Panc1 (cell line): Measurements from ENCODE around the gene GZMM. TPM values are rescaled to one million over a fixed set of nuclear protein-coding genes. Genes with fewer than 3 reads are reported as not detected.

Experiments
- ATAC-seq: fragments of 200-7000 bp; cut with Tn5 transposase; 2 replicates; pipeline ENCODE4 v1.9.1; 2020; ENCODE audit warnings: mild to moderate bottlenecking, moderate library complexity
- BruUV-seq: library from RNA; stranded (reverse); fragments of 400-500 nt; replicated peaks from 2 replicates; lab custom pipeline; 2021; lab: Mats Ljungman, UMichigan
- CTCF ChIA-PET: fragments of 300-600 bp; sonication (Branson Sonifier 250); formaldehyde crosslinking; loops from one replicate; lab custom pipeline; 2022; ENCODE audit warnings: antibody characterized with exemption; lab: Charles Lee
- POLR2A ChIA-PET: fragments of 300-600 bp; sonication (Branson Sonifier 250); formaldehyde crosslinking; loops from one replicate; lab custom pipeline; 2022; ENCODE audit warnings: antibody characterized with exemption; lab: Charles Lee
- DNase-seq: peaks from one replicate; pipeline ENCODE4 v3.0.0-alpha.2; 2010; ENCODE audit warnings: low read depth, low spot score
- H3K27ac ChIP-seq: 2 replicates; pipeline ENCODE4 v1.5.1; 2011; ENCODE audit warnings: mild to moderate bottlenecking, low read length, inconsistent platforms
- H3K27me3 ChIP-seq: fragments of 200-500 bp; sonication (Bioruptor generic); 2 replicates; pipeline ENCODE4 v1.6.0; 2014; ENCODE audit warnings: low read length, inconsistent platforms; ENCODE audit not compliant: control insufficient read depth, insufficient read depth
- H3K36me3 ChIP-seq: fragments of 200-500 bp; sonication (Bioruptor generic); 2 replicates; pipeline ENCODE4 v1.5.1; 2014; ENCODE audit warnings: inconsistent platforms, mild to moderate bottlenecking, low read length, moderate library complexity; ENCODE audit not compliant: control insufficient read depth, insufficient read depth
- H3K4me1 ChIP-seq: 2 replicates; pipeline ENCODE4 v1.5.1; 2011; ENCODE audit warnings: inconsistent platforms, mild to moderate bottlenecking, low read length, moderate library complexity; ENCODE audit not compliant: control insufficient read depth, insufficient read depth
- H3K4me3 ChIP-seq, 2 experiments: 2 replicates each; pipeline ENCODE4 v1.5.1; 2011 to 2012; ENCODE audit warnings: low read depth in 2 of 2, low read length in 2 of 2, mild to moderate bottlenecking in 2 of 2, inconsistent platforms in 1 of 2, moderate library complexity in 1 of 2
- H3K9me3 ChIP-seq: fragments of 200-500 bp; sonication (Bioruptor generic); 2 replicates; pipeline ENCODE4 v1.5.1; 2014; ENCODE audit warnings: low read depth, mild to moderate bottlenecking, inconsistent platforms, low read length, moderate library complexity; ENCODE audit not compliant: control insufficient read depth, insufficient read depth
- CTCF ChIP-seq: fragments of 450-650 bp; IDR thresholded peaks from 2 replicates; pipeline ENCODE4 v1.5.1; 2017; ENCODE audit warnings: mild to moderate bottlenecking
- POLR2AphosphoS5 ChIP-seq: IDR thresholded peaks from 2 replicates; pipeline ENCODE4 v1.6.1; 2012; ENCODE audit warnings: mild to moderate bottlenecking, low read depth, low read length, moderate library complexity
- REST ChIP-seq, 2 experiments: IDR thresholded peaks; 2 replicates each; pipeline ENCODE4 v1.6.1; 2011 to 2012; ENCODE audit warnings: low read depth in 2 of 2, control low read depth in 1 of 2, low read length in 1 of 2, mild to moderate bottlenecking in 1 of 2, moderate library complexity in 1 of 2; ENCODE audit not compliant: insufficient read depth in 1 of 2
- SIN3A ChIP-seq: IDR thresholded peaks from 2 replicates; pipeline ENCODE4 v1.6.1; 2012; ENCODE audit warnings: low read depth, mild to moderate bottlenecking, low read length, moderate library complexity, borderline replicate concordance; ENCODE audit not compliant: insufficient read depth
- TCF7L2 ChIP-seq: IDR thresholded peaks from 2 replicates; pipeline ENCODE4 v1.6.1; 2011; ENCODE audit warnings: mild to moderate bottlenecking, low read depth, low read length, inconsistent platforms
- in situ Hi-C: cut with HindIII; loops from 2 replicates; pipeline ENCODE4 v1.10.0; 2016; ENCODE audit warnings: low sequenced_read_pairs, low pct_unique_long_range_greater_than_20kb
- intact Hi-C: fragments of 100-400 bp; cut with micrococcal nuclease; formaldehyde crosslinking; loops from one replicate; pipeline ENCODE4 v1.10.0; 2022; ENCODE audit not compliant: unreplicated experiment
- total RNA-seq: library from RNA; stranded (reverse); gene quantifications from one replicate; pipeline ENCODE4 v1.2.1, GENCODE V29; 2021; ENCODE audit not compliant: unreplicated experiment

Gene GZMM
- total RNA-seq, 1 experiment from 2014 or later: 0.69 TPM

GRCh38 chr19:580274-580835 is 36.5 kb downstream of the GZMM start:
- in situ Hi-C loops: no loop called here
- Histone ChIP-seq H3K9me3 (no peaks in the 10 kb centered on the region), H3K27ac (no peak overlapping the region), H3K4me3 (no peak overlapping the region), H3K4me1 (peaks cover 28% of the 10 kb centered on the region), H3K36me3 (peaks cover 5% of the 10 kb centered on the region; the same call in 1 of the 2 replicates), H3K27me3 (no peaks in the 10 kb centered on the region)
- TF ChIP-seq REST (IDR thresholded peaks at IDR 0.05; ENCODE audit: insufficient read depth in 1 of 2, low read depth in 2 of 2, low read length in 1 of 2) (no peak), POLR2AphosphoS5 (no peak), TCF7L2 (no peak), CTCF (no peak)
- intact Hi-C loops: no loop called here
- ChIA-PET CTCF (interaction anchor here (0.6 kb wide), 1 partner anchor 92 kb away, joined by 6 read pairs; no protein-coding TSS in a partner anchor), POLR2A (no interaction called here)
- no TSS peak for BruUV-seq
- DNase-seq: no peak
- ATAC-seq: no peak

DNA sequence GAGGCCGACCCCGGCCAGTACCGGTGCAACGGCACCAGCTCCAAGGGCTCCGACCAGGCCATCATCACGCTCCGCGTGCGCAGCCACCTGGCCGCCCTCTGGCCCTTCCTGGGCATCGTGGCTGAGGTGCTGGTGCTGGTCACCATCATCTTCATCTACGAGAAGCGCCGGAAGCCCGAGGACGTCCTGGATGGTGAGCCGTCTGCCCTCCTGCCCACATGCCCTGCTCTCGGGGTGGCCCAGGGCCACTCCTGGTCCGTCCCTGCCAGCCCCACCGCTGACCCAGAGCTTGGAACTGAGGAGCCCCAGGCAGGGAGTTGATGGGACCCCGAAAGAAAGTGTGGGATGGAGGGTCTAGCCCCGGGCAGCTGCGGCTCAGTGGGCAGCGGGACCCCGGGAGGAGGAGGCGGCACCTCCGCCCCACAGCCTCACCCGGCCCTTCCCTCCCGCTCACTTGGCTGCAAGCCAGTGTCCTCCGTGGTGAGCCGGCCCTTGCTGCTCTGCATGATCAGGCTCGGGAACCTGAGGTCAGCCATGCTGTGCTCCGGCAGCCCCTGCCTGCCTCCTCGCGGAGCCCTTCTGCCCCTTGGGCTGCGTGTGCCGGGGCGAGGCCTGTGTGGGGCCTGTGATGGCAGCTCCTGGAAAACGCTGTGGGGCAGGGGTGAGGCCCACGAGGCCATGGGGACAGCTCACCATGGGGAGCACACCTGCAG is 37.7 kb downstream of the GZMM start:
- intact Hi-C loops: no loop called here
- TF ChIP-seq SIN3A: no peak
- TF ChIP-seq POLR2AphosphoS5: no peak
- TF ChIP-seq REST (IDR thresholded peaks at IDR 0.05; ENCODE audit: insufficient read depth in 1 of 2, low read depth in 2 of 2, low read length in 1 of 2): no peak
- no peak for TF ChIP-seq TCF7L2
- no peak for TF ChIP-seq CTCF
- in situ Hi-C loops: no loop called here
- Histone ChIP-seq H3K4me1 (peaks cover 30% of the 10 kb centered on the region), H3K4me3 (no peak overlapping the region), H3K27me3 (no peaks in the 10 kb centered on the region), H3K9me3 (no peaks in the 10 kb centered on the region), H3K36me3 (peaks cover 5% of the 10 kb centered on the region; the same call in 1 of the 2 replicates), H3K27ac (no peak overlapping the region)
- DNase-seq (no peak), ATAC-seq (no peak)
- ChIA-PET CTCF (interaction anchor here (0.7 kb wide), 1 partner anchor 34 kb away, joined by 4 read pairs; no protein-coding TSS in a partner anchor), POLR2A (no interaction called here)
- BruUV-seq: no TSS peak
